ENCODE measurements around the gene TEX44.

DNA sequence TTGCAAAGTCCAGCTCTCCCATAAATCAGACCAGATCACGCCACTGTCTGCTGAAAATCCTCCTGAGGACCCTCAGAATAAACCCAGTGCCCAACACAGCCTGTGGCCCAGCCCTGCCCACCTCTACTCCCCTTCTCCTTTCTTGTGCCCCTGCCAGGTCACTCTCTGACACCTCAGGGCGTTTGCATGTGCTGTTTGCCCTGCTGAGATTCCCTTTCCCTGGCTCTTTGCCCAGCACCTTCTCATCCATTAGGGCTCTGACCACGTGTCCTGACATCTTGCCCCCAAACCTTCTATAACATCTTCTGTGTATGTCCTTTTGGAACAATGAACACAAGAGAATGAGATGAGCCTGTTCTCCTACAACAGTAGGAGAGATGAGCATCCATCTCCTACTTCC is 43.9 kb upstream of the TEX44 start:
- TF ChIP-seq ZNF143 (CRISPR knock-in tag; IDR thresholded peaks at IDR 0.05) (no peak), POLR2A (conservative IDR thresholded peaks at IDR 0.05) (no peak), ZNF778 (CRISPR knock-in tag; IDR thresholded peaks at IDR 0.05) (no peak), HMG20B (CRISPR knock-in tag; IDR thresholded peaks at IDR 0.05) (no peak), TCF7 (IDR thresholded peaks at IDR 0.05; ENCODE audit: borderline replicate concordance) (no peak), MEF2A (IDR thresholded peaks at IDR 0.05; ENCODE audit: control insufficient read depth, low read depth, low read length) (no peak), FOXJ3 (CRISPR knock-in tag; IDR thresholded peaks at IDR 0.05) (no peak), FOS (IDR thresholded peaks at IDR 0.05; ENCODE audit: extremely low read depth, insufficient read length) (no peak)
- TF ChIP-seq, protein P1, sequence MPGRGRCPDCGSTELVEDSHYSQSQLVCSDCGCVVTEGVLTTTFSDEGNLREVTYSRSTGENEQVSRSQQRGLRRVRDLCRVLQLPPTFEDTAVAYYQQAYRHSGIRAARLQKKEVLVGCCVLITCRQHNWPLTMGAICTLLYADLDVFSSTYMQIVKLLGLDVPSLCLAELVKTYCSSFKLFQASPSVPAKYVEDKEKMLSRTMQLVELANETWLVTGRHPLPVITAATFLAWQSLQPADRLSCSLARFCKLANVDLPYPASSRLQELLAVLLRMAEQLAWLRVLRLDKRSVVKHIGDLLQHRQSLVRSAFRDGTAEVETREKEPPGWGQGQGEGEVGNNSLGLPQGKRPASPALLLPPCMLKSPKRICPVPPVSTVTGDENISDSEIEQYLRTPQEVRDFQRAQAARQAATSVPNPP (IDR thresholded peaks at IDR 0.05; ENCODE audit: borderline replicate concordance, insufficient read depth, insufficient read length): no peak
- TF ChIP-seq, protein P2, sequence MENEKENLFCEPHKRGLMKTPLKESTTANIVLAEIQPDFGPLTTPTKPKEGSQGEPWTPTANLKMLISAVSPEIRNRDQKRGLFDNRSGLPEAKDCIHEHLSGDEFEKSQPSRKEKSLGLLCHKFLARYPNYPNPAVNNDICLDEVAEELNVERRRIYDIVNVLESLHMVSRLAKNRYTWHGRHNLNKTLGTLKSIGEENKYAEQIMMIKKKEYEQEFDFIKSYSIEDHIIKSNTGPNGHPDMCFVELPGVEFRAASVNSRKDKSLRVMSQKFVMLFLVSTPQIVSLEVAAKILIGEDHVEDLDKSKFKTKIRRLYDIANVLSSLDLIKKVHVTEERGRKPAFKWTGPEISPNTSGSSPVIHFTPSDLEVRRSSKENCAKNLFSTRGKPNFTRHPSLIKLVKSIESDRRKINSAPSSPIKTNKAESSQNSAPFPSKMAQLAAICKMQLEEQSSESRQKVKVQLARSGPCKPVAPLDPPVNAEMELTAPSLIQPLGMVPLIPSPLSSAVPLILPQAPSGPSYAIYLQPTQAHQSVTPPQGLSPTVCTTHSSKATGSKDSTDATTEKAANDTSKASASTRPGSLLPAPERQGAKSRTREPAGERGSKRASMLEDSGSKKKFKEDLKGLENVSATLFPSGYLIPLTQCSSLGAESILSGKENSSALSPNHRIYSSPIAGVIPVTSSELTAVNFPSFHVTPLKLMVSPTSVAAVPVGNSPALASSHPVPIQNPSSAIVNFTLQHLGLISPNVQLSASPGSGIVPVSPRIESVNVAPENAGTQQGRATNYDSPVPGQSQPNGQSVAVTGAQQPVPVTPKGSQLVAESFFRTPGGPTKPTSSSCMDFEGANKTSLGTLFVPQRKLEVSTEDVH (IDR thresholded peaks at IDR 0.05; ENCODE audit: low read depth, partially characterized antibody): no peak
- TF ChIP-seq, protein P3, sequence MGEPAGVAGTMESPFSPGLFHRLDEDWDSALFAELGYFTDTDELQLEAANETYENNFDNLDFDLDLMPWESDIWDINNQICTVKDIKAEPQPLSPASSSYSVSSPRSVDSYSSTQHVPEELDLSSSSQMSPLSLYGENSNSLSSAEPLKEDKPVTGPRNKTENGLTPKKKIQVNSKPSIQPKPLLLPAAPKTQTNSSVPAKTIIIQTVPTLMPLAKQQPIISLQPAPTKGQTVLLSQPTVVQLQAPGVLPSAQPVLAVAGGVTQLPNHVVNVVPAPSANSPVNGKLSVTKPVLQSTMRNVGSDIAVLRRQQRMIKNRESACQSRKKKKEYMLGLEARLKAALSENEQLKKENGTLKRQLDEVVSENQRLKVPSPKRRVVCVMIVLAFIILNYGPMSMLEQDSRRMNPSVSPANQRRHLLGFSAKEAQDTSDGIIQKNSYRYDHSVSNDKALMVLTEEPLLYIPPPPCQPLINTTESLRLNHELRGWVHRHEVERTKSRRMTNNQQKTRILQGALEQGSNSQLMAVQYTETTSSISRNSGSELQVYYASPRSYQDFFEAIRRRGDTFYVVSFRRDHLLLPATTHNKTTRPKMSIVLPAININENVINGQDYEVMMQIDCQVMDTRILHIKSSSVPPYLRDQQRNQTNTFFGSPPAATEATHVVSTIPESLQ (CRISPR knock-in tag; IDR thresholded peaks at IDR 0.05): no peak
- TF ChIP-seq, protein P4, sequence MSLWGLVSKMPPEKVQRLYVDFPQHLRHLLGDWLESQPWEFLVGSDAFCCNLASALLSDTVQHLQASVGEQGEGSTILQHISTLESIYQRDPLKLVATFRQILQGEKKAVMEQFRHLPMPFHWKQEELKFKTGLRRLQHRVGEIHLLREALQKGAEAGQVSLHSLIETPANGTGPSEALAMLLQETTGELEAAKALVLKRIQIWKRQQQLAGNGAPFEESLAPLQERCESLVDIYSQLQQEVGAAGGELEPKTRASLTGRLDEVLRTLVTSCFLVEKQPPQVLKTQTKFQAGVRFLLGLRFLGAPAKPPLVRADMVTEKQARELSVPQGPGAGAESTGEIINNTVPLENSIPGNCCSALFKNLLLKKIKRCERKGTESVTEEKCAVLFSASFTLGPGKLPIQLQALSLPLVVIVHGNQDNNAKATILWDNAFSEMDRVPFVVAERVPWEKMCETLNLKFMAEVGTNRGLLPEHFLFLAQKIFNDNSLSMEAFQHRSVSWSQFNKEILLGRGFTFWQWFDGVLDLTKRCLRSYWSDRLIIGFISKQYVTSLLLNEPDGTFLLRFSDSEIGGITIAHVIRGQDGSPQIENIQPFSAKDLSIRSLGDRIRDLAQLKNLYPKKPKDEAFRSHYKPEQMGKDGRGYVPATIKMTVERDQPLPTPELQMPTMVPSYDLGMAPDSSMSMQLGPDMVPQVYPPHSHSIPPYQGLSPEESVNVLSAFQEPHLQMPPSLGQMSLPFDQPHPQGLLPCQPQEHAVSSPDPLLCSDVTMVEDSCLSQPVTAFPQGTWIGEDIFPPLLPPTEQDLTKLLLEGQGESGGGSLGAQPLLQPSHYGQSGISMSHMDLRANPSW (CRISPR knock-in tag; IDR thresholded peaks at IDR 0.05): no peak
